Vagina (tissue), 2 donors: Measurements from ENCODE around the gene NEXN.

Source experiments
- POLR2A ChIP-seq, 2 donors: fragments of 450-650 bp; IDR thresholded peaks; one replicate each; pipeline ENCODE4 v1.6.1; 2017; ENCODE audit warnings: antibody characterized with exemption in 2 of 2, mild to moderate bottlenecking in 2 of 2, moderate library complexity in 2 of 2
- POLR2AphosphoS5 ChIP-seq, 2 donors: sonication (generic); formaldehyde crosslinking; IDR thresholded peaks; one replicate each; pipeline ENCODE4 v1.9.0; 2017; ENCODE audit warnings: antibody characterized with exemption in 2 of 2, mild to moderate bottlenecking in 2 of 2, low read depth in 1 of 2; ENCODE audit not compliant: insufficient read depth in 1 of 2
- TF ChIP-seq, protein P1 (sequence below), 3 experiments: fragments of 450-650 bp in 2 of 3; fragments of 200-600 bp in 1 of 3; sonication (generic) in 1 of 3; IDR thresholded peaks; one replicate each; pipeline ENCODE4 v1.5.1; 2017 to 2019; ENCODE audit warnings: antibody characterized with exemption in 3 of 3, mild to moderate bottlenecking in 2 of 3, moderate library complexity in 2 of 3

DNA sequence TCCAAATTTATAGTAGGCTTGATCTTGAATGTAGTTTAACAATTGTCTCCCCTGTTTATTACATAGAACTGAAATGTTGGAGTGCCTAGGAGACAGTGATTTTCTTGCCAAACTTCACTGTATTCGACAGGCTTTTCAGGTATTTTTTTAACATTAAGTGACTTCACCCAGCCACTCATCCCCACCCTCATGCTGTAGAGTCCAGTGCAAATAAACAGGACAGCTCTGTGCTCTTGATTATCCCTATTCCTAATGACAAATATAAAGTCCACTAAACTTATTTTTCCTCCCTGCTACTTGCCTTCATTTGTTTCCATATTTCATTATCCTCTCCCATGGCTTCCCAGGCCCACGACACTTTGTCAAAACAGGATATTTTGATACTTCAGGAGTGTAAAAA lies 29.2 kb upstream of the NEXN start:
- TF ChIP-seq POLR2A (IDR thresholded peaks at IDR 0.05): no peak
- TF ChIP-seq POLR2AphosphoS5 (IDR thresholded peaks at IDR 0.05; ENCODE audit: insufficient read depth in 1 of 2, low read depth in 1 of 2): no peak
- TF ChIP-seq, protein P1, sequence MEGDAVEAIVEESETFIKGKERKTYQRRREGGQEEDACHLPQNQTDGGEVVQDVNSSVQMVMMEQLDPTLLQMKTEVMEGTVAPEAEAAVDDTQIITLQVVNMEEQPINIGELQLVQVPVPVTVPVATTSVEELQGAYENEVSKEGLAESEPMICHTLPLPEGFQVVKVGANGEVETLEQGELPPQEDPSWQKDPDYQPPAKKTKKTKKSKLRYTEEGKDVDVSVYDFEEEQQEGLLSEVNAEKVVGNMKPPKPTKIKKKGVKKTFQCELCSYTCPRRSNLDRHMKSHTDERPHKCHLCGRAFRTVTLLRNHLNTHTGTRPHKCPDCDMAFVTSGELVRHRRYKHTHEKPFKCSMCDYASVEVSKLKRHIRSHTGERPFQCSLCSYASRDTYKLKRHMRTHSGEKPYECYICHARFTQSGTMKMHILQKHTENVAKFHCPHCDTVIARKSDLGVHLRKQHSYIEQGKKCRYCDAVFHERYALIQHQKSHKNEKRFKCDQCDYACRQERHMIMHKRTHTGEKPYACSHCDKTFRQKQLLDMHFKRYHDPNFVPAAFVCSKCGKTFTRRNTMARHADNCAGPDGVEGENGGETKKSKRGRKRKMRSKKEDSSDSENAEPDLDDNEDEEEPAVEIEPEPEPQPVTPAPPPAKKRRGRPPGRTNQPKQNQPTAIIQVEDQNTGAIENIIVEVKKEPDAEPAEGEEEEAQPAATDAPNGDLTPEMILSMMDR (IDR thresholded peaks at IDR 0.05): no peak
